Epithelial cell of alveolus of lung (primary cell): Measurements from ENCODE around the gene DOCK11. TPM values are rescaled to one million over a fixed set of nuclear protein-coding genes. Genes with fewer than 3 reads are reported as not detected.

ENCODE experiments used
- total RNA-seq: library from RNA; depleted of rRNA; stranded (reverse); fragments of >200 nt; gene quantifications from 2 replicates; pipeline ENCODE4 v1.2.1, GENCODE V29; 2015

The DOCK11 gene
- total RNA-seq, result 8.1 and 11.6 TPM in 2 replicates

GRCh38 chrX:118495061-118495921 lies at the start of gene DOCK11:
DOCK11 (plus strand) TSS chrX:118495815; CDS start chrX:118495972, 157 bp downstream.

GRCh38 chrX:118726887-118727685 lies 231.5 kb downstream of the DOCK11 start, which contains the start of gene IL13RA1:
IL13RA1 (plus strand) TSS chrX:118727606; CDS start chrX:118727639, 33 bp downstream.

Other genes starting within 250 kb of the DOCK11 start
- gene WDR44, start 149.7 kb upstream of the DOCK11 start, total RNA-seq, result 8.1 and 9.8 TPM in 2 replicates
- gene IL13RA1, start 231.8 kb downstream of the DOCK11 start, total RNA-seq, result 31.9 and 67.0 TPM in 2 replicates